HG02970 (cell line): ENCODE data around the gene WDPCP.

Experiments
- ATAC-seq: cut with Tn5 transposase; IDR thresholded peaks from one replicate; pipeline ENCODE4 v1.9.1; 2021; ENCODE audit warnings: mild to moderate bottlenecking, moderate library complexity, moderate number of reproducible peaks; ENCODE audit not compliant: unreplicated experiment, low FRiP score

Gene WDPCP

DNA sequence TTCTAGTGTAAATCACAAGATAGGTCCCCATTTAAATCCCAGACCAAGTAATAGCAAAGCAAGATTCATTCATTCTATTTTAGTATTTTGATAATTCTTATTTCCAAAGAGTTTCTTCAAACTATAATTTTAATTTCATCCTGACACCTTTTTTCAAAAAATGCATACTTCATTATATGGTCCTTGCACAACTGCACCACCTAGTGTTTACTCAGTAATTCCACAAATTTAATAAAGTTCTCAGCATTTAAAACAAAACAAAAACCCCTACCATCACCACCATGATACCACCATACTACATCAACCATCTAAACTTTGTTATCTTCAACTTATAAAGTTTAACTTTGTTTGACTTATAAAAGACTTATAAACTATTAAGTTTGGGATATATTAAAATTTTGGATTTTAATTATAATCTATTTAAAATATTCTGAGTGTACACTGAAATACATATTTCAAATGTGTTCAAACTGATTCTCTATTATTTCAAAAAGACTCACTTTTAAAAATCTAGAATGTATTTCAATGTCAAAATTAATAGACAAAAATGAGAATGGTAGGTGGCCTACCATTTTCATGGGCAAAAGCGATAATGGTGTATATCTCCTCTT is 44.2 kb downstream of the WDPCP start:
- ATAC-seq = no peak

DNA sequence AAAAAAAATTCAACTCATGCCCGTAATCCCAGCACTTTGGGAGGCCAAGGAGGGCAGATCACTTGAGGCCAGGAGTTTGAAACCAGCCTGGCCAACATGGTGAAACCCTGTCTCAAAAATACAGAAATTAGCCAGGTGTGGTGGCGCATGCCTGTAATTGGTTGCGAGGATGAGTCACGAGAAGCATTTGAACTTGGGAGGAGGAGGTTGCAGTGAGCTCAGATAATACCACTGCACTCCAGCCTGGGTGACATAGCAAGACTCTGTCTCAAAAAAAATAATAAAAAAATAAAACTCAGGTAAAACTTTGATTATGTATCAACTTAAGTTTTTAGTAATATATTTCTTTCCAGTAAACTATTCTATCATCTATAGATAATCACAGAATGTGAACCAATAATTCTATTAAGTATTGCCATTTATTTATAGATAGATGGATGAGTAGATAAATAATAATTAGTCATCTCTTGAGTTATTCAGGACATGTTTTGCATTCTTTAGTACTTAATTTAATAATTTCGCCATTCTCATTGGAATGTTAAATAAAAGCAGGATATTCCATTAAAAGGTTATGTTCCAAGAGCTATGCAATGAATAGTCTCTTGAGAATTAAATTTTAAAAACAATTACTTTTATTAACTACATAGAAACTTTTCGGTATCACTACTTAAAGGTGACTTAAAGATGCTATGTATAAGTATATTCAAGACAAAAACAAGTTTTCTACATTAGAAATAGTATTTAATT is 48.7 kb downstream of the WDPCP start:
- ATAC-seq = no peak

GRCh38 chr2:63538390-63538789 is 49.9 kb downstream of the WDPCP start:
- no peak for ATAC-seq

GRCh38 chr2:63537306-63537705 is 51.0 kb downstream of the WDPCP start:
- no peak for ATAC-seq

- no peak for ATAC-seq
These were observed 57.5 kb downstream of the WDPCP start for GRCh38 chr2:63530704-63531279.

GRCh38 chr2:63525905-63526304 is 62.4 kb downstream of the WDPCP start:
- no peak for ATAC-seq

DNA sequence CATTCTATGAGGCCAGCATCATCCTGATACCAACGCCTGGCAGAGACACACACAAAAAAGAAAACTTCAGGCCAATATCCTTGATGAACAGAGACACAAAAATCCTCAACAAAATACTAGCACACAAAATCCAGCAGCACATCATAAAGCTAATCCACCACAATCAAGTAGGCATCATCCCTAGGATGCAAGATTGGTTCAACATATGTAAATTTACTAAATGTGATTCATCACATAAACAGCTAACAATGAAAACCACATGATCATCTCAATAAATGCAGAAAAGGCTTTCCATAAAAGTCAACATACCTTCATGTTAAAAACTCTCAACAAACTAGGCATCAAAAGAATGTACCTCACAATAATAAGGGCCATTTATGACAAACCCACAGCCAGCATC is 65.3 kb downstream of the WDPCP start:
- ATAC-seq = no peak

DNA sequence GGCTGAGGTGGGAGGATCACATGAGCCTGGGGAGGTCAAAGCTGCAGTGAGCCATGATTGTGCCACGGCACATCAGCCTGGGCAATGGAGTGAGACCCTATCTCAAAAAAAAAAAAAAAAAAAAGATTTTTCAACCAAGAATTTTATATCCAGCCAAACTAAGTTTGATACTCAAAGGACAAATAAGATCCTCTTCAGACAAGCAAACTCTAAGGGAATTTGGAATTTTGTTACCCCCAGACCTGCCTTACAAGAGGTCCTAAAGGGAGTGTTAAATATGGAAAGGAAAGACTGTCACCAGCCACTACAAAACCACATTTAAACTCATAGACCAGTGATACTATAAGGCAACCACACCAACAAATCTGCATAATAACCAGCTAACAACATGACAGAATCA is 67.5 kb downstream of the WDPCP start:
- ATAC-seq = no peak

GRCh38 chr2:63514781-63515180 is 73.5 kb downstream of the WDPCP start:
- ATAC-seq = no peak

DNA sequence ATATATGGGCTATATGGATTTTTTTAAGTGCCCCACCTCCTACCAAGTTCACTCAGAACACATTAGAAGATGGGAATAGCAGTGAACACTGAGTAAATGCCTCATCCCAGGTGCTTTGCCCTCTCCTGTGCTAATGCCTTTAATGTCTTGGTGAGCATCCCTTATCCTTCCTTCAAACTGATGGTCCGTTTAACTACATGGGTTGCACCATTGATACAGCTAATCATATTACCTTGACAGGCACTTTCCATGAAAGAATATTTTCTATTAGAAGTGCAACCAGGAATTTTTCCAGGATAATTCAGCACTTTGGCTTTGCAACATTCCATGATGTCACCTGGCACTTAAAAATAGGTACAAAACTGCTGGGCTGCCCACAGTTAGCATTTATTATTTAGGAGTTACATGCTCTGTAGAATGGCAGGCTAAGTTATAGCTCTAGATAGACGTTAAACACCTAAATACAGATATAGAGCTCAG is 74.0 kb downstream of the WDPCP start:
- no peak for ATAC-seq

DNA sequence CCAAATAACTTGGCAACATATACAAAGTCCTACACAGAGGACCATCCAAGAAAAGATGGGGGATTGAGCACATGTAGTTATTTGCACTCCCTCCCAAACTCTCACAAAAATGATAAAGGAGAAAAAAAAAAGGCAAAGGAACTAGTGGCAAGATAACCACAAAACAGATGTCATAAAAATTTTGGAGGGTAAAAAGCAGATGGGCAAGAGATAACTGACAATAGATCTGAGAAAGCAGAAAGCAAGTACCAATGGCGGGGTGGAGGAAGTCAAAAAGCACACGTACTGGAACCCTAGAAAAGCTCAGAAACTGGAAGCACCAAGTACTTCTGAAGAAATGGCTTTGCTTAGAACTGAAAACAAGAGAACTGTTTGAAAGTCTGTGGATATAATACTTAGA is 82.0 kb downstream of the WDPCP start:
- no peak for ATAC-seq

DNA sequence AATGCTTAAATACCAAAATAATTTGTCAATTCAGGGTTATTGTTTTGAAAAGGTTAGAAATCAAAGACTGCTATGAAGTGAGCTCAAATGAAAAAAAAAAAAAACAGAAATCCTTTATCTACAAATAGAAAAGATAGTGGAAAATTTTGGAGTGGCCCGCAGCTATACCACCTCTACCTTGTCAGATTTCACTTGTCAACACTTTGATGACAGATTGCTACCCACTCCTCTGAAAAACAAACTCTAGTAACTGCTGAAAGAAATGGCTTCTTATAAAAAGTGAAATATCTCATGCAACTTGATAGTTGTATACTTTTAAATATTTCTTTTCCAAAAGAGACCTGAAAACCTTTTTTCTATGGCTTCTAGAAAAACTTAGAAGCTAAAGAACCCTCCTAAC is 84.5 kb downstream of the WDPCP start:
- no peak for ATAC-seq

- ATAC-seq = no peak
These were observed 87.9 kb downstream of the WDPCP start for GRCh38 chr2:63500398-63500797.

GRCh38 chr2:63497576-63497975 is 90.7 kb downstream of the WDPCP start:
- no peak for ATAC-seq

DNA sequence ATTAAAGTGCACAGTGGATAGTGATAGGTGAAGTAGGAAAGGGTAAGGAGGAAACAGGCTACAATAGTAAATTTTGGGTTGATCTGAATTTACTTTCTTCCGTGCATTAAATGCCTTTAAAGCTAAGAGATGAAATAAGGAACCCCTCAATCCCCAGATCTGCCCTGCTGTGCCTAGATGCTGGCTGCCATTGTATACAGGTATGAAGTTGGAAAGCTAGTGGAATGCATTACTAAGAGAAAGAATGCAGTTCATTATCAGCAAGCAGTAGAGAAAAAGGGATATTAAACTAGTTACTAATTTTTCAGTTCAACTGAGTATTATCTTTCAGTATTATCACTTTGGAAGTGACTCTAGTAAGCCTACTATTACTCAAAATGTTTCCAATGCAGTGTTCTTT is 93.3 kb downstream of the WDPCP start:
- no peak for ATAC-seq

DNA sequence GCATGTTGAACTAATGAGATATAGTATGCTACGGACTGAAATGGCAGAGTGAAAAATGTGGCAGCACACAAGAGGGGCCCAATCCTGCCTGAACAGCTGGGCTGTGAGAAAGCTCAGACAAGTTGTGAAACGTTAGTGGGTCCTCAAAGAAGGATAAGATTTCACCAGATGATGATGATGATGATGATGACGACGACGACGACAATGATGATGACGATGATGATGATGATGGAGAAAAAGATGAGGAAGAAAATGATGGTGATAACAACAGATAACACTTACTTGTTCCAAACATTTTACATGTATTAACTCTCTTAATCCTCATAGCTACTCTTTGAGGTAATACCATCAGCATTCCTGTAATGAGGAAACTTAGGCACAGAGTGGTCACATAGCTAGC is 94.2 kb downstream of the WDPCP start:
- no peak for ATAC-seq

GRCh38 chr2:63488118-63488713 is 100.1 kb downstream of the WDPCP start:
- ATAC-seq = no peak

- no peak for ATAC-seq
These were observed 101.4 kb downstream of the WDPCP start for GRCh38 chr2:63486861-63487290.

- no peak for ATAC-seq
These were observed 103.4 kb downstream of the WDPCP start for GRCh38 chr2:63484901-63485300.

DNA sequence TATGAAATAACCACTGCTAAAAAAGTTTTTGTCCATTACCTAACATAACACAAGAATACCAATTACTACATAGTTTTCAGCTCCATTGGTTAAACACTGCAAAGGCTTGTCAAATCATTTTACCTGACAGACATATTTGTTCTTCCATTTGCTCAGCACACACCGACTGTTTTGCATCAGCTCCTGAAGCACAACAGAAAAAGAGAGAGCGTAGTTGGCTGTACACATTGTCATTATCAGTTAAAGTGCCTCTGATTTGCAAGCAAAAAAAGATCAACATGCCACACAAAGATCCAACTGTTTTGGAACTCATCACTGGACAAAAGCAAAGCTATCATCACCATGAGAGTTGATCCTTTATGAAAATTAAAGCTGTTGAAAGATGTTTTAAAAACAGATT is 103.8 kb downstream of the WDPCP start:
- ATAC-seq = no peak

DNA sequence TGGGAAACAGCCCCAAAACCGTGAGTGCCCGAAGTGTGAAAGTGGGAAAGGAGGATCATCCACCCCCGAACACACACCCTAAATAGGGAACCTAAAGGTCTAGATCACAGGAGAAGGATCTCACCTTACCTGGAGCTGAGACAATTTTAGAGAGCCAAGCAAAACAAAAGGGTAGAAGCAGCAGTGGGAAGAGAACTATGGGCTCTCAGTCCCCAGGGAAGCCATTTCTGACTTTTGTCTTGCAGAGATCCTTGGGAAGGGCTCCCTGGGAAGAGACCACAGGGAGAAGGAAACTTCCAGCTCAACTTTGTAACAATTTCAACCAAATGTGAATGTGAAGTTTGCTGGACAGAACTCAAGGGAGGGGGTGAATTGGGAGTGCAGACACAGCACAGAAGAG is 110.6 kb downstream of the WDPCP start:
- ATAC-seq = no peak
